Fibroblast of skin of left quadriceps (primary cell): ENCODE data around the gene CALN1.

Experiments
- DNase-seq, 2 experiments: peaks; one replicate each; pipeline ENCODE4 v3.0.0-alpha.2; 2013; ENCODE audit warnings: low read depth in 2 of 2

Gene CALN1

DNA sequence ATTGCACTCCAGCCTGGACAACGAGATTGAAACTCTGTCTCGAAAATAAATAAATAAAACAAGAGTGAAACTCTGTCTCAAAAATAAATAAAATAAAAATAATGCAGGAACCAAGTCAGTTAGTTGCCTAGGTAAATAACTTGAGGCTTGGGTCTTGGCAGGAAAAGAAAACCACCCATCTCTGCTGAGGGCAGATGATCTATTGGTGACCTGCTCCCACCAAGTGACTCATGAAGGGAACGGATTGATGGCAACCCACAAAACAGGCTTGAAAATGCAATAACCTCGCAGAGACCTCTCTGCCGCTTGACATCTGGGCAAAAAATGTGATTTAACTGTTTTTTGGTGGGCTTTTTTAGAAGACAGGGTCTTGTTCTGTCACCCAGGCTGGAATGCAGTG lies 86.6 kb downstream of the CALN1 start:
- DNase-seq = no peak

GRCh38 chr7:72321637-72322036 lies 90.5 kb downstream of the CALN1 start:
- no peak for DNase-seq

DNA sequence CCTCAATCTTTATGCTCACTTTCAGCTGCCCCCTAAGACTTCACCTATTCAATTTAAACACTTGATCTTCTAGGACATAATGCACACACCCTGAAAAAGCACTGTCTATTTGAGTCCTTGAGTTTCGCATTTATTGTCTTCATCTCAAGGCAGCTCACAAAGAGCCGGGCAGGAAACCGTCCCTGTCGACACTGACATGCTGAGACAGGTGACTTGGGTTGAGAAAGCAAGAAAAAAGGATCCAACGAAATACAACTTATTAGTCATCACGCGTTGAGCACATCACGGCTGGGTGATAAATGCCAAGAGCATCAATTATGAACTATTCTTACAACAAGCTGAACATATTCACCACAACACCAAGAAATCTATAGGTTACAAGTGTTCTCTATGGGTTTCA lies 91.1 kb downstream of the CALN1 start:
- DNase-seq = no peak

DNA sequence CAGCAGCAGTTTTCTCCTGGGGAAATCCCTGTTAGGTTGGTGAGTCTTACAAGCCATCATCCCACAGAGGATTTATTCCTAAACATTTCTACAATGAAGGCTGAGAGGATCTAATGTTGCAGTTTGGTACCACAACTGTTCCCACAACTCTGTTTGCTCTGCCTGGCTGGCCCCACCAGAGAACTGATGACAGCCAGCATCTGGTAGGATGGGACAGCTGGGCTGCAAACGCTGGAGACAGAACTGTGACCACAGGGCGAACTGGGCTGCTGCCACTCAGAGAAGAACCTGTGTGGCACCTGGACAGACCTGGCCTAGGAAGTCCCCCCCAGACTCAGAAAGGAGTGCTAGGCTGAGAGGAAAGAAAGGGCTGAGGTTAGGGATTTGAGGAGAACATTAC lies 94.8 kb downstream of the CALN1 start:
- DNase-seq = no peak

- DNase-seq = no peak
Observed at GRCh38 chr7:72316148-72316547, 96.0 kb downstream of the CALN1 start.

GRCh38 chr7:72313906-72314305 lies 98.2 kb downstream of the CALN1 start:
- no peak for DNase-seq

DNA sequence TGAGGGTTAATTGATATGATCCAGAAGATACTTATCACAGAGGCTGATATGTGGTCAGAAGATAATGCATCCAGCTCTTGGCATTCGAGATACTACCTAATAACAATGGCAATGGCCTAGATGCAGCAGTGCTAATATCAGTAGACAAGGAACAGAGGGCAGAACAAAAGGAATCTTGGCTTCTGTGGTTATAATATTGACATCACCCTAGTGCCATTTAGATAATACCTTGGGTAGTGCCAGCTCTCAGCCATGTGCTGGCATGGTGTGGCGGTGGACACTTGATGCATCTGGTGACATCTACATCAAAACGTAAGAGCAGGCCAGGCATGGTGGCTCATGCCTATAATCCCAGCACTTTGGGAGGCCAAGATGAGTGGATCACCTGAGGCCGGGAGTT lies 101.8 kb downstream of the CALN1 start:
- no peak for DNase-seq

DNA sequence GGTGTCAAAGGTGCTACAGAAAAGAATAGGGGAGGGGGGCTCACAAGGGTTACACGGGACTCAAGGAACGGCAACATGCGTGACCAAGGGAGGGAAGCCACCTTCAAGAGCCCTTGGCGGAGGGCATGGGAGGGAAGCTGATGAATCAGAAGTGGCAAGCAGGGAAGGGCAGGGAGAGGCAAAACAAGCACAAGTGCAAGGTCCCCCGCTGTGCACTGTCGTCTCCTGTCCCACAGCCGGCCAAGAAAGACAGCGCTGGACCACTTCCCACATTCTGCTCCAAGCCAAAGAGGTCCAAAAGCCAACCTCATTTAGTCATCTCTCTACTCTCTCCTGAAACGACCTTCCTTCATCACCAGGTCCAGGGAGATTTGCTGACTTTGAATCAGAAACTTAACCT lies 102.7 kb downstream of the CALN1 start:
- DNase-seq = no peak

GRCh38 chr7:72308986-72309385 lies 103.2 kb downstream of the CALN1 start:
- DNase-seq = no peak

DNA sequence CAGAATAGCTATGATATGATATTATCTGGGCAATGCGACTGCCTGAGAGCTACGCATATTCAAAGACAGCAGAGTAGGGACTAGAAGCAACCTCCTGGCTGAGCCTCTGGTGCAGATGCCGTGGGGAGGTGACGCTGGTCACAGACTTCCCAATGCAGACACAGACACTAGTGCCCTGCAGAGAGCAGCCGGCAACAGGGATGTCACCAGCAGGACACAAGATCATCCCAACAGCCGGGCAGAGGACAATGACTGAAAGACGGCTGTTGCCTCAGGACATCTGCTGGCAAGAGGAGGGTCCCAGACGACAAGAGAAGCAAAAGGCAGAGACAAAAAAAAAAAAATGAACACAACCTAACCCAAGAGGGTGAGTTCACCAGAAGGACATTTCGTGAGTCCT lies 104.6 kb downstream of the CALN1 start:
- no peak for DNase-seq

DNA sequence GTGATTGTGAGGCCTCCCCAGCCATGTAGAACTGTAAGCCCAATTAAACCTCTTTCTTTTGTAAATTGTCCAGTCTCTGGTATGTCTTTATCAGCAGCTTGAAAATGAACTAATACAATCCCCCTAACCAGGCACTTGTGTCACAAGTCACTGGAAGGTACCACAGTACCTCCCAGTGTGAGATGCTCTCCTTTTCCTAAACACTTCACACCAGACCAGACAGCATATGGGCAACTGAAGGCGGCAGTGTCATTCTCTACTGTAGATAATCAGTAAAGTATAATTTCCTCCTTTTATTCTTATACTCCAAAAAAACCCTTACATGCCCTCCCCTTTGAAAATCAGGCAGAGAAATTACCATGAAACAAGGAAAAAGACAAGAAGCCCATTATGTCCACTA lies 113.2 kb downstream of the CALN1 start:
- no peak for DNase-seq

DNA sequence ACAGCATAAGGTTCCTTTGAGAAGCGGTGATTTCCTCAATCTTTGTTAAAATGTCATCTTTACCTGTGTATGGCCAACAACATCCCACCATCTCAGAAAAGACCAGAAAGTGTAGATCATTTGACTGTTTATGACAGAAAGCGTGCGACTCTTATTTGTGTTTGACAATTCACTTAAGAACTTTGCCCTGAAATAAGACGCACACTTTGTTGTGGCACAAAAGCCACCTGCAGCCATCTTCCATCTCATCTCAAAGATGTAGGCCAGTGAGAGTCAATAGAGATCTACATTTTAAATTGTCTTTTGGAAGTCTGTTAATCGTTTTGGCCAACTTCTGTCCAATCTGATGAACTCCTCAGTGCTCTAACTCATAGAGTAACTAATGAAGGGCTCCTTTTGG lies 114.0 kb downstream of the CALN1 start:
- DNase-seq = no peak

- DNase-seq = no peak
Observed at GRCh38 chr7:72297636-72298035, 114.5 kb downstream of the CALN1 start.

DNA sequence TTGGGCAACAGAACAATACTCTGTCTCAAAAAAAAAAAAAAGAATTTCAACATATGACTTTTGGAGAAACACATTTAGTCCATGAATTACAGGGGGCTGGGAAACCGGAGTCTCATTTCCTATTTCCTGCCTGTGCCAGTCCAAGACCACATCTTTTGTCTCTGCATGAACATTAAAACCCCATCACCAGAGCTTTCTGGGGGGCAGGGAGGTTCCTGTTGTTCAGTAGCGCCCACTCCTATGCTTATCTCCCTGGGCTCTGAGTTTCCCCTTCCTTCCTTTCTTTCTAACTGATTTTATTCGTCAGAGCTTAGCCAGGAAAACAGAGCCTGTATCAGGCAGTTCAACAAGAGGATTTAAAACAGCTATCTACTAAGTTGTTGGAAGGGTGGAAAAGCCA lies 119.3 kb downstream of the CALN1 start:
- DNase-seq = no peak

DNA sequence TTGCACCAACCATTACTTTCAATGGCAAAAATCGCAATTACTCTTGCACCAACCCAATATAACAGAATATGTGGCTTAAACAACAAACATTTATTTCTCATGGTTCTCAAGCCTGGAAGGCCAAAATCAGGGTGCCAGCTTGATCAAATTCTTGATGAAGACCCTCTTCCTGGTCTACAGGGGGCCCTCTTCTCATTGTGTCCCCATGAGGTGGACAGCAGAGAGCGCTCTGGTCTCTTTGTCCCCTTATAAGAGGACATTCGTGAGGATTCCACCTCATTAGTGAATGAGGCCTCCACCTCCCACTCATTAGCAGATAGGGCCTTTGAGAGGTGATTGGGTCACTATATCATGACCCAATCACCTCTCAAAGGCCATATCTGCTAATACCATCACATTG lies 120.0 kb downstream of the CALN1 start:
- no peak for DNase-seq

DNA sequence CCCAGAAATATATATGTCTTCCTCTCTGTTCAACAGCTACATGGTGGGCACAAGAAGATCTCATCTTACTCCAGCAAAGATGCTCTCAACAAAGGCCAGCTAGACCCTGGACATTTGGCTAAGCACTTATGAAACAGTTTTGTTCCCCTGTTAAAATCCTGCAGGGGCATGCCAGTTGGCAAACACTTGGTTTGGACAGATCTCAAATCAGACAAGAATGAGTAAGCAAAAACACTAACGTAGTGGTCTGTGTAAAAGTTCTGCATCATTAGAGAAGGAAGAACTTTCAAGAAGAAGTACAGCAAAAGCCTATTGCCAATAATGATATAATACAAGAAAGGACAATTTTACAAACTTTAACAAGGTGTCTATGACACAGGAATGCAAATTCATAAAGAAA lies 125.6 kb downstream of the CALN1 start:
- DNase-seq = no peak

DNA sequence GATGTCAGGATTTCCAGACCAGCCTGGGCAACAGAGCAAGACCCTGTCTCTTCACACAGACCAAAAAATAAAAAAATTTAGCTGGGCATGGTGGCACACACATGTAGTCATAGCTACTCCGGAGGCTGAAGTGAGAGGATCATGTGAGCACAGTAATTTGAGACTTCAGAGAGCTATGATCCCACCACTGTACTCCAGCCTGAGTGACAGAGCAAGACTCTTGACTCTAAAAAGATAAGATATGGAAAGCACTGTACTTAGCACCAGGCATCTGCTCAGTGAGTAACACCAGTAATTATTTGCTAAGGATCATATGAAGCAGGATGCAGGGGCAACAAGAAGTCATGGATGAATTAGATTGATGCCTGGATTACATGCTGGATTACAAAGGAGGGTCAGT lies 128.8 kb downstream of the CALN1 start:
- DNase-seq = no peak

GRCh38 chr7:72281308-72281707 lies 130.8 kb downstream of the CALN1 start:
- DNase-seq = no peak

DNA sequence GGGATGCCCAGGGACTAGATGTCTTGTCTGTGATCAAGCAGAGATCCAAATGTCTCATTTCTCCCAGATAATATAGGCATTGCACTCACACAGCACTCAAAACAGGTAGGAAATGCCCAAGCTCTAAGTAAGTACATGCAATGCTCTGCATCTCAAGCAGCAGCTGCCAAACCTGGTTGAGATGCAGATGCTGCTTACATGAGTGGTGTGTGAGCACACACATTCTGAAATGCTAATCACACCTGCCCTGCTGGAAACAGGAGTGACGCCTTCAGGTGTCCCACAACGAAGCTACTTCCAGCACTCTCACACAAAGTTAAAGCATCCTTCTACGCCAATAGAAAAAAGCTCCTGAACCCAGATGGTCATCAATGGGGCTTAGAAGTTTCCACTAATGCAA lies 132.9 kb downstream of the CALN1 start:
- DNase-seq = no peak

- no peak for DNase-seq
Observed at GRCh38 chr7:72278550-72278949, 133.6 kb downstream of the CALN1 start.

GRCh38 chr7:72275382-72276070 lies 136.6 kb downstream of the CALN1 start:
- DNase-seq = no peak

- DNase-seq = no peak
Observed at GRCh38 chr7:72272479-72272878, 139.7 kb downstream of the CALN1 start.

DNA sequence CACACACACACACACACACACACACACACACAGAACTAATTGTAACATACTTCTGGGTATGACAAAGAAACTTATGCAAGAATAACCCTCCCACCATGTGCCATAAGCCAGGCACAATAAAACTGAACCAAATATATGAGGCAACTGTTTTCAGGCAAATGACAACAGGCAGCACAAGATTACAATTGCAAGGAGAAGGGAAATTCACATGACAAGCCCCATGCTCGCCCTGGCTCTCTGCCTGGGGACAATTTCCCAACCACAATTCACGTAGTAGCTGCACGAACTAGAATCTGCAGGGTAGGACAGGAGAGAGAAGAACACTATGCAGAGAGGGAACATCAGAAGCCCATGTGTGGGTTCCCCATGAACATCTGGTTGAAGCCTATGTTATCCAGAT lies 143.3 kb downstream of the CALN1 start:
- no peak for DNase-seq

DNA sequence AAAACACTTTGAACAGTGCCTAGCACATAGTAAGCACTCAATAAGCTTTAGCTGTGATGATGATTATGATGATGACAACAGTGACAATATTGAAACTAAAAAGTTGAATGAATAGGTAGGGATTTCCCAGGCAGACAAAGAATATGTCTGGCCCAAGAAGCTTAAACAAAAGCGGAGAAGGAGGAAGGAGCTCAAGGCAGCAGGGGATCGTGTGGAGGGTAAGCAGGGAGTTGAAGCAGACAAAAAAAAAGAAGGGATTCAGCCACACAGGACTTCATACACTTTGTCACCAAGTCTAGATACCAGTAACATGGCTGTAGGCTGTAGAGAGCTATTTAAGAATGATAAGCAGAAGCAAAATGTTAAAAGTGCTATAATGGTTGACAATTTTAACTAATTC lies 144.0 kb downstream of the CALN1 start:
- DNase-seq = no peak
